ENCODE data around the gene PAF1. TPM values are rescaled to one million over a fixed set of nuclear protein-coding genes. Genes with fewer than 3 reads are reported as not detected.
A peak's percentile ranks its signal among the peaks of the same experiment; 100 is the strongest.

The PAF1 gene
- 63.4 and 72.6 TPM in 2 replicates for total RNA-seq

DNA sequence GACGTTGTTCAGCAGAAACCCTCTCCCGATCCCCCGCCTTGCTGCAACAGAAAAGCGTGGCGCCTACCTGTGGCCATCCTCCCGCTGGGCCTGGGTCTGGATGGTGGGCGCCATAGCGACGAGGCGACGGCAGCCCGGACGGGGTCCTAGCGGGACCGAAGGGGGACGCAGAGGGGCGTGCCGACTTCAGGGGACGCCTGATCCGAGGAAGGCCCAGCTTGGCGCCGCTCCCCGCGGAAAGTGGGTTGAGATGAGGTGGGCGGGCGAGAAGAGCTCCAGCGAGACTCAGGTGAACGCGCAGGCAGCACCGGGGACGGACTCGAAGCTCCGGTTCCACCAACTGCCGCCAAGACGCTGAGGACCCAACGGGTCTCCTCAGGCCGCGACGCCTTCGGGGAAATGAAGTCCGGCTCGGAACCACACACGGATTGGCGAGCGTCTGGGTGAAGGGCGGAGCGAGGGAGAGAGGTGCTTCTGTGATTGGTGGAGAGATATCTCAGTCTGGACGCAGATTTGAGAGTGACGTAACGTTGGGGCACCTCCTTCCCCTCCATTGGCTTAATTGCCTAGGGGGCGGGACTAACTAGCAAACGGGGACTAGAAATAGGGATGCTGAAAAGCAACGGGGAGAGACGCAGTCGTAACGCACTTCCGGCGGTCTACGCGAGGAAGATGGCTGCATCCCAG, at the start of gene PAF1, which contains the start of gene MED29:
Gene PAF1 (minus strand): TSS at position 356 of the 687 bp plus-strand sequence. CDS start 242 bp downstream, at position 114.
Gene MED29 (plus strand): TSS at position 628 of the 687 bp plus-strand sequence. CDS start 45 bp downstream, at position 673.
- TF ChIP-seq, protein P1, sequence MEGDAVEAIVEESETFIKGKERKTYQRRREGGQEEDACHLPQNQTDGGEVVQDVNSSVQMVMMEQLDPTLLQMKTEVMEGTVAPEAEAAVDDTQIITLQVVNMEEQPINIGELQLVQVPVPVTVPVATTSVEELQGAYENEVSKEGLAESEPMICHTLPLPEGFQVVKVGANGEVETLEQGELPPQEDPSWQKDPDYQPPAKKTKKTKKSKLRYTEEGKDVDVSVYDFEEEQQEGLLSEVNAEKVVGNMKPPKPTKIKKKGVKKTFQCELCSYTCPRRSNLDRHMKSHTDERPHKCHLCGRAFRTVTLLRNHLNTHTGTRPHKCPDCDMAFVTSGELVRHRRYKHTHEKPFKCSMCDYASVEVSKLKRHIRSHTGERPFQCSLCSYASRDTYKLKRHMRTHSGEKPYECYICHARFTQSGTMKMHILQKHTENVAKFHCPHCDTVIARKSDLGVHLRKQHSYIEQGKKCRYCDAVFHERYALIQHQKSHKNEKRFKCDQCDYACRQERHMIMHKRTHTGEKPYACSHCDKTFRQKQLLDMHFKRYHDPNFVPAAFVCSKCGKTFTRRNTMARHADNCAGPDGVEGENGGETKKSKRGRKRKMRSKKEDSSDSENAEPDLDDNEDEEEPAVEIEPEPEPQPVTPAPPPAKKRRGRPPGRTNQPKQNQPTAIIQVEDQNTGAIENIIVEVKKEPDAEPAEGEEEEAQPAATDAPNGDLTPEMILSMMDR (conservative IDR thresholded peaks at IDR 0.05; ENCODE audit: low read depth, low read length): no peak
- peak within 1 kb of the TSS; percentile 87 for H3K4me3 ChIP-seq (ENCODE audit: low read depth, low read length)
- DNase-seq (ENCODE audit: low read depth): peak; percentile 97

DNA sequence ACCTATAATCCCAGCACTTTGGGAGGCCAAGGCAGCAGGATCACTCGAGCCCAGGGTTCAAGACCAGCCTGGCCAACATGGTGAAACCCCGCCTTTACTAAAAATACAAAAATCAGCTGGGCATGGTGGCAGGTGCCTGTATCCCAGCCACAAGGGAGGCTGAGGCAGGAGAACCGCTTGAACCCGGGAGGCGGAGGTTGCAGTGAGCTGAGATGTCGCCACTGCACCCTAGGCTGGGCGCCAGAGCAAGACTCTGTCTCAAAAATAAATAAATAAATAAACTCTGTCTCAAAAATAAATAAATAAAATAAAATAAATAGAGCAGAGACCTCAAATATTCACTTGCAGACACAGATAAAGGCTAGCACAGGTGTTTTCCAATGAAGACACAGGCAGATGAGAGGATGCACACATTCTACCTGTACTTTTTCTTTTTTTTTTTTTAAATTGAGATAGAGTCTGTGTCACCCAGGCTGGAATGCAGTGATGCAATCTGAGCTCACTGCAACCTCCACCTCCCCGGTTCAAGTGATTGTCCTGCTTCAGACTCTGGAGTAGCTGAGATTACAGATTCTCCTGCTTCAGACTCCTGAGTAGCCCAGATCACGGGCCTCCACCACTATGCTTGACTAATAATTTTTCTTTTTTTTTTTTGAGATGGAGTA, 47.5 kb upstream of the PAF1 start:
- TF ChIP-seq, protein P1 (conservative IDR thresholded peaks at IDR 0.05; ENCODE audit: low read depth, low read length): no peak
- H3K4me3 ChIP-seq (ENCODE audit: low read depth, low read length): no peak overlapping the region
- no peak for DNase-seq (ENCODE audit: low read depth)

DNA sequence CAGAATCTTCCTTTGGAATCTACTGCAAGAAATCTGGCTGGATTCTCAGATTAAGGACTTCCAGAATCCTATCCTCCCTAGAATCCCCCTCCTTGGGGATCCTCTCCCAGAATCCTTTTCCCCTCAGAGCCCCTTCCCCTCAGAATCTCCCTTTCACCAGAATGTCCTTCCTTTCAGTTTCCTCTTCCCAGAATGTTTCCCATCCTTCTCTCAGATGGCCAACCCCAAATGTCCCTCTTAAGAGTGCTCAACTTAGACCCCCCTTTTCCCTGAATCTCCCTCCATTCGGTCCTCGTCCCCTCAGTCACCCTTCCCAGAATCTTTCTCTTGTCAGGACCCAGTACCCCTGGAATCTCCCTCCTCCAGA, 45.4 kb upstream of the PAF1 start:
- TF ChIP-seq, protein P1 (conservative IDR thresholded peaks at IDR 0.05; ENCODE audit: low read depth, low read length): no peak
- H3K4me3 ChIP-seq (ENCODE audit: low read depth, low read length): peak overlapping the region; percentile 74
- no peak for DNase-seq (ENCODE audit: low read depth)

DNA sequence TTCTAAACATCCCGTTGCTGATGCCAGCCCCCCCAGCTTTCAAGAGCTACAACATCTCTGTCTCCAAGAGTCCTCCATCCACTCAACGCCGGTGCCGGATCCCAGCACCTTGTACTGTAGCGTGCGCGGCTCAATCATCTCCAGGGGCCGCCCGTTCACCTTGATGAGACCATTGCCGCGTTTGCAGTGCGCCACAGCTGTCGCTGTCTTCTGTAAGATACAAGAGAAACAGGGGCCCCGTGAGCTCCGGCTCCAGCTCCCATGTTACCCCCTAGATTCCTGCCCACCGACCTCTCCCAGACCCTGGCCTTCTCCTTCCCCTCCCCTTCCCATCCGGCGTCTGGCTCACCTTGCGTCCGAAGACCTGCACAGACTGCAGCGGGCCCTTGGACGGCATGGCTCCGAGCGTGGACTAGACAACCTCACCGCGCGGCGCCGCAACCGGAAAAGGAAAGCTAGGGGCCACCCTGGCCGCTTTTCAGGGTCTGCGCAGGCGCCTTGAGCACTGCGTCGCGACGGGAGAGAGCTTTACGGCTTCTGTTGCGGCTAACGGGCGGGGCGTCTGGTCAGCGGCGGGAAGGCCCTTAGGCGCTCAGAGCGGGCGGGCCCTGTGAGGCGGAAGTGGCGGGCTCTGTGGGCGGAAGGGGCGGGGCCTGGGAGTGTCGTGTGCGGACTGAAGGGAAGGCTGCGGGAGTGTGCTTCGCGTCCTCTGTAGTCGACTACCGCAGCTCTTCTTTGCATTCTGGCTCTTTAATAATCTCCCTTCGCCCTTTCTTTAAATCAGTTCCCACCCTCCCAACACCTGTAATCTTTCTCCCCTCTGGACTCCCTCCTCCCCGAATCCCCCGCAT, 44.8 kb upstream of the PAF1 start, which contains the start of gene RPS16:
Gene RPS16 (minus strand): TSS at position 451 of the 851 bp plus-strand sequence. CDS start 54 bp downstream, at position 397.
- TF ChIP-seq, protein P1 (conservative IDR thresholded peaks at IDR 0.05; ENCODE audit: low read depth, low read length): no peak
- no peak for DNase-seq (ENCODE audit: low read depth)
- peak within 1 kb of the TSS; percentile 74 for H3K4me3 ChIP-seq (ENCODE audit: low read depth, low read length)

DNA sequence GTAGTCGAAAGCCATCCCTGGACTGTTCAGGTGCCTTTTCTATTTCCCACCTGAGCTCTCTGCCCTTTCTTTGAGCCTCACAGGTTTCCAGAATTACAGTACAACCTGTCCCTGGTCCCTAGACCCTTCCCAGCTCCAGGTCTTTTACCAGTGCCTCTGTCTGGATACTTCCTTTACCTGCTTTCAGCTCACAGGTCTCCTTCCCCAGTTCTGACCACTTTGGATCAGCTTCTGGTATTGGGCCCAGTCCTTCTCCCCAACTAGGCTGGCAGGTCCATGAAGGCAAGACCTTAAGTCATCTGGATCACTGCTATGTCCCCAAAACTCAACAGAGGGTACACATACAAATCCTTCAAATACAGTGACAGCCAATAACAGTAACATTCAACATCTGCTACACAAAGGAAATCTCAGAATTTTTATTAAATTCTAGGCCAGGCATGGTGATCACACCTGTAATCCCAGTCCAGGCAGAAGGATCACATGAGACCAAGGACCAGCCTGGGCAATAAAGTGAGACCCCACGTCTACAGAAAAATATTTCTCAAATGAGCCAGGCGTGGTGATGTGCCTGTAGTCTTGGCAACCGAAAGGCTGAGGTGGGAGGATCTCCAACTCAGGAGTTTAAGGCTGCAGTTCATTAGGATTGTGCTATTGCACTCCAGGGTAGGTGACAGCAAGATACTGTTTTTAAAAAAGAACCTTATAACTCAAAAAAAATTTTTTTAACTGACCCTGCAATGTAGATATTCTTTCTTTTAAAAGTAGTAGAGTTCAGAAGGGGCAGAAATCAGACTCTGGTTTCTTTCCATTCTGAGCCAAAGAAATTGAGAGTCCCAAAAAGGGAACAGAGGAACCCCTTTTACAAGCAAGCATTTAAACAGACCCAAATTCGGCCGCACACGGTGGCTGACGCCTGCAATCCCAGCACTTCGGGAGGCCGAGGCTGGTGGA, 43.5 kb upstream of the PAF1 start:
- H3K4me3 ChIP-seq (ENCODE audit: low read depth, low read length): peak overlapping the region; percentile 74
- DNase-seq (ENCODE audit: low read depth): no peak
- TF ChIP-seq, protein P1 (conservative IDR thresholded peaks at IDR 0.05; ENCODE audit: low read depth, low read length): no peak

Measured in epithelial cell of proximal tubule (primary cell).